Vagina (tissue), 2 donors: ENCODE measurements around the gene TENT5C.

Source experiments
- POLR2A ChIP-seq, 2 donors: fragments of 450-650 bp; IDR thresholded peaks; one replicate each; pipeline ENCODE4 v1.6.1; 2017; ENCODE audit warnings: antibody characterized with exemption in 2 of 2, mild to moderate bottlenecking in 2 of 2, moderate library complexity in 2 of 2
- POLR2AphosphoS5 ChIP-seq, 2 donors: sonication (generic); formaldehyde crosslinking; IDR thresholded peaks; one replicate each; pipeline ENCODE4 v1.9.0; 2017; ENCODE audit warnings: antibody characterized with exemption in 2 of 2, mild to moderate bottlenecking in 2 of 2, low read depth in 1 of 2; ENCODE audit not compliant: insufficient read depth in 1 of 2
- TF ChIP-seq, protein P1 (sequence below), 3 experiments: fragments of 450-650 bp in 2 of 3; fragments of 200-600 bp in 1 of 3; sonication (generic) in 1 of 3; IDR thresholded peaks; one replicate each; pipeline ENCODE4 v1.5.1; 2017 to 2019; ENCODE audit warnings: antibody characterized with exemption in 3 of 3, mild to moderate bottlenecking in 2 of 3, moderate library complexity in 2 of 3

DNA sequence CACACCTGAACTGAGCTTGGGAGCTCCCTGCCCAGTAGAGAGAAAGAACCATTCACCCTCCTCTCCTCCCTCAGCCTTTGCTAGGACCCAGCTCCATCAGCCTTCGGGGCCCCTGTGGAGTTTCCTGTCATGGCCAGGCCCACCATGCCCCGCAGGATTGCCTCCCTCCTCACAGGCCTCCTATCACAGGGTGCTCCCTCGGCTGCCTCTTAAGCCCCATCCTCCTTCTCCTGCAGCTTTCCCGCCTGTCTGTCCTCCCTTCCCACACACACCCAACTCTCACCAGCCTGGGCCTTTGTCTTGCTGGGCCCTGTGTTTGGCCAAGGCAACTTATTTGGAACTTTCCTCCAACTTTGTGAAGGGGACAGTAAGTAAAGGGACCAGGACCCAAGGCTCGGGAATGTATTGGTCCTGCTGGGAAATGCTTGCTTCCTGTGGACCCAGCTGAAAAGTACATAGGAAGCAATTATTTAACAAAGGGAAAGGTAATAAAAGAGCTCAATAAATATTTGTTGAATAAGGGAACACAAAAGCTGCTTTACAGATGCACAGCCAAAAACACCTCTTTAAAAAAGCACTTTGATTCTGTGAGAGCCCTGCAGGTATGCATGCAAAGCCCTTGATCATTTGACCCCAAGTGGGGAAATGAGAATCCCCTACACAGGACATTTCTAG lies 31.6 kb upstream of the TENT5C start:
- no peak for TF ChIP-seq POLR2A (IDR thresholded peaks at IDR 0.05)
- TF ChIP-seq, protein P1, sequence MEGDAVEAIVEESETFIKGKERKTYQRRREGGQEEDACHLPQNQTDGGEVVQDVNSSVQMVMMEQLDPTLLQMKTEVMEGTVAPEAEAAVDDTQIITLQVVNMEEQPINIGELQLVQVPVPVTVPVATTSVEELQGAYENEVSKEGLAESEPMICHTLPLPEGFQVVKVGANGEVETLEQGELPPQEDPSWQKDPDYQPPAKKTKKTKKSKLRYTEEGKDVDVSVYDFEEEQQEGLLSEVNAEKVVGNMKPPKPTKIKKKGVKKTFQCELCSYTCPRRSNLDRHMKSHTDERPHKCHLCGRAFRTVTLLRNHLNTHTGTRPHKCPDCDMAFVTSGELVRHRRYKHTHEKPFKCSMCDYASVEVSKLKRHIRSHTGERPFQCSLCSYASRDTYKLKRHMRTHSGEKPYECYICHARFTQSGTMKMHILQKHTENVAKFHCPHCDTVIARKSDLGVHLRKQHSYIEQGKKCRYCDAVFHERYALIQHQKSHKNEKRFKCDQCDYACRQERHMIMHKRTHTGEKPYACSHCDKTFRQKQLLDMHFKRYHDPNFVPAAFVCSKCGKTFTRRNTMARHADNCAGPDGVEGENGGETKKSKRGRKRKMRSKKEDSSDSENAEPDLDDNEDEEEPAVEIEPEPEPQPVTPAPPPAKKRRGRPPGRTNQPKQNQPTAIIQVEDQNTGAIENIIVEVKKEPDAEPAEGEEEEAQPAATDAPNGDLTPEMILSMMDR (IDR thresholded peaks at IDR 0.05), result no peak
- no peak for TF ChIP-seq POLR2AphosphoS5 (IDR thresholded peaks at IDR 0.05; ENCODE audit: insufficient read depth in 1 of 2, low read depth in 1 of 2)
